GM12873 (cell line): ENCODE results near the gene STMN3.

Experiments used
- CTCF ChIP-seq: IDR thresholded peaks from 2 replicates; pipeline ENCODE4 v1.5.1; 2012; ENCODE audit warnings: low read depth, mild to moderate bottlenecking, moderate library complexity, low read length, control low read depth; ENCODE audit not compliant: insufficient read depth; ENCODE audit errors: missing control alignments

Gene STMN3

GRCh38 chr20:63590218-63591146 is 62.7 kb downstream of the STMN3 start:
- no peak for TF ChIP-seq CTCF
